Hepatic stellate cell (primary cell): Measurements from ENCODE around the gene TELO2.

Experiments used
- DNase-seq: peaks from one replicate; pipeline ENCODE4 v3.0.0; 2011; ENCODE audit warnings: low spot score

Gene TELO2

GRCh38 chr16:1519831-1520230 is 26.7 kb downstream of the TELO2 start:
- no peak for DNase-seq

- DNase-seq, result no peak
These were observed 27.3 kb downstream of the TELO2 start for GRCh38 chr16:1520461-1520860.

GRCh38 chr16:1523581-1524245 is 30.6 kb downstream of the TELO2 start:
- no peak for DNase-seq

GRCh38 chr16:1524366-1524765 is 31.2 kb downstream of the TELO2 start:
- no peak for DNase-seq

- no peak for DNase-seq
These were observed 32.9 kb downstream of the TELO2 start for GRCh38 chr16:1525871-1526607.

- DNase-seq, result no peak
These were observed 33.7 kb downstream of the TELO2 start for GRCh38 chr16:1526608-1527555.

- peak; percentile 75 for DNase-seq
These were observed 35.0 kb downstream of the TELO2 start for GRCh38 chr16:1527836-1528811.

- no peak for DNase-seq
These were observed 35.9 kb downstream of the TELO2 start for GRCh38 chr16:1528921-1529537.

GRCh38 chr16:1530349-1530882 is 37.3 kb downstream of the TELO2 start:
- DNase-seq, result no peak

- peak; percentile 88 for DNase-seq
These were observed 37.9 kb downstream of the TELO2 start for GRCh38 chr16:1530883-1531637.

- no peak for DNase-seq
These were observed 38.4 kb downstream of the TELO2 start for GRCh38 chr16:1531638-1531910.

GRCh38 chr16:1532081-1532760 is 39.1 kb downstream of the TELO2 start:
- peak; percentile 75 for DNase-seq

GRCh38 chr16:1532771-1533170 is 39.6 kb downstream of the TELO2 start:
- DNase-seq, result no peak

GRCh38 chr16:1533443-1533951 is 40.3 kb downstream of the TELO2 start, which contains the start of gene TMEM204:
TMEM204 (plus strand) TSS chr16:1533666; CDS start chr16:1534276, 610 bp downstream.
- DNase-seq, result peak; percentile 85

- peak; percentile 58 for DNase-seq
These were observed 41.2 kb downstream of the TELO2 start for GRCh38 chr16:1534021-1535020.

GRCh38 chr16:1535391-1536291 is 42.5 kb downstream of the TELO2 start:
- DNase-seq, result peak; percentile 56

GRCh38 chr16:1536601-1537000 is 43.4 kb downstream of the TELO2 start:
- no peak for DNase-seq
